Fibroblast of the aortic adventitia (primary cell): ENCODE data around the gene DNAH10. TPM values are rescaled to one million over a fixed set of nuclear protein-coding genes. Genes with fewer than 3 reads are reported as not detected.

ENCODE experiments used
- DNase-seq: peaks from one replicate; pipeline ENCODE4 v3.0.0-alpha.2; 2010; ENCODE audit warnings: low read depth
- H3K4me3 ChIP-seq: 2 replicates; pipeline ENCODE4 v1.5.1; 2011; ENCODE audit warnings: low read depth, mild to moderate bottlenecking, control low read depth, low read length, moderate library complexity
- total RNA-seq: library from RNA; depleted of rRNA; stranded (reverse); fragments of >200 nt; gene quantifications from 2 replicates; pipeline ENCODE4 v1.2.3, GENCODE V29; 2012; ENCODE audit warnings: low replicate concordance
- TF ChIP-seq, protein P1 (sequence below): IDR thresholded peaks from 2 replicates; pipeline ENCODE4 v1.5.1; 2011; ENCODE audit warnings: mild to moderate bottlenecking, low read length, control low read depth, inconsistent platforms; ENCODE audit not compliant: insufficient read depth

Gene DNAH10
- total RNA-seq, 1 donor: 0.18 TPM

DNA sequence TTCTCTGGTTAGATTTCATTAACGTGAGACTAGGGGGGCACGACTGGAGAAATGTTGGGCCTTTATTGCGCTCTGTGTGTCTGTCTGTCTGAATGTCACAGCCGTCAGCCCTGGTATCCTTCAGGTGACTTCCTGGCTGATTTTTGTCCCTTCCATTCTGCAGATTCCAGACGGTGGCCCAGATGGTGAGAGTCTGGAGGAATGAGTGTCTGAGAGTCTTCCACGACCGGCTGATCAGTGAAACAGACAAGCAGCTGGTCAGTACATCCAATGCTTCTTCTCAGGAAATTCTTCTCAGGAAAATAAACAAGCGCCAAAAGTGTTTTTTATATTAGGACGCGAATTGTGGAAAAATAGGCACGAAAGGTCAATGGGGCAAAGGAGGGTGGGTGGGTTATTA, 117.0 kb downstream of the DNAH10 start:
- TF ChIP-seq, protein P1, sequence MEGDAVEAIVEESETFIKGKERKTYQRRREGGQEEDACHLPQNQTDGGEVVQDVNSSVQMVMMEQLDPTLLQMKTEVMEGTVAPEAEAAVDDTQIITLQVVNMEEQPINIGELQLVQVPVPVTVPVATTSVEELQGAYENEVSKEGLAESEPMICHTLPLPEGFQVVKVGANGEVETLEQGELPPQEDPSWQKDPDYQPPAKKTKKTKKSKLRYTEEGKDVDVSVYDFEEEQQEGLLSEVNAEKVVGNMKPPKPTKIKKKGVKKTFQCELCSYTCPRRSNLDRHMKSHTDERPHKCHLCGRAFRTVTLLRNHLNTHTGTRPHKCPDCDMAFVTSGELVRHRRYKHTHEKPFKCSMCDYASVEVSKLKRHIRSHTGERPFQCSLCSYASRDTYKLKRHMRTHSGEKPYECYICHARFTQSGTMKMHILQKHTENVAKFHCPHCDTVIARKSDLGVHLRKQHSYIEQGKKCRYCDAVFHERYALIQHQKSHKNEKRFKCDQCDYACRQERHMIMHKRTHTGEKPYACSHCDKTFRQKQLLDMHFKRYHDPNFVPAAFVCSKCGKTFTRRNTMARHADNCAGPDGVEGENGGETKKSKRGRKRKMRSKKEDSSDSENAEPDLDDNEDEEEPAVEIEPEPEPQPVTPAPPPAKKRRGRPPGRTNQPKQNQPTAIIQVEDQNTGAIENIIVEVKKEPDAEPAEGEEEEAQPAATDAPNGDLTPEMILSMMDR: no peak
- no peak overlapping the region for H3K4me3 ChIP-seq
- no peak for DNase-seq

DNA sequence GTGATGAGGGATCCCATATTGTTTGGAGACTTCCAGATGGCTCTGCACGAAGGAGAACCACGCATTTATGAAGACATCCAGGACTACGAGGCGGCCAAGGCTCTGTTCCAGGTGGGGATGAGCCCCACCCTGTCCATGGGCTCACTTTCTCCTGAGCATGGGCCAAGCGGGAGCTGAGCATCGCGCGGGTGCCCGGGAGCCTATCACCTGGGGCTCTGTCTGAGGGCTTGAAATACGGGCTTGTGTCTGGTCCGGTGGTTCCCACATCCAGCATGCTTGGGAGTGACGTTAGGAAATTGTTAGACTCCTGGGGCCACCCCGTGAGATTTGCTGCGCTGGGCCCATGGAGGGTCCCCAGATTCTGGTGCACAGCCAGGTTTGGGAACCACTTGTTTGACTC, 117.6 kb downstream of the DNAH10 start:
- TF ChIP-seq, protein P1: no peak
- no peak overlapping the region for H3K4me3 ChIP-seq
- no peak for DNase-seq

DNA sequence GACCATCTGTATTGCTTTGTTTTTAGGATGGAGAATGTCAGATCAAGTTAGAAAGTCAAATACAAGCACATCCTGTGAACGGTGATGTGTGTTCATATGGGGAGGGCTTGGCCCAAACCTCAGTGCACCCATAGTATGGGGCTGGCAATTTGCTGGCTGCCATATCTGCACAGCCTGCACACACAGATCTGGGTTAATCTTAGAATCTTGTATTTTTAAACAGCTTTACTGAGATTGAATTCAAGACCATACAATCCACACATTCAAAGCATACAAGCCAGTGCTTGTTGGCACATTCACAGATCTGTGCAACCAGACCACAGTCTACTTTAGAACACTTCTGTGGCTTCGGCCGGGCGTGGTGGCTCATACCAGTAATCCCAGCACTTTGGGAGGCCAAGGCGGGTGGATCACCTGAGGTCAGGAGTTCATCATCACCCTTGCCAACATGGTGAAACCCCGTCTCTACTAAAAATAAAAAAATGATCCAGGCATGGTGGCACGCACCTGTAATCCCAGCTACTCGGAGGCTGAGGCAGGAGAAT, 120.1 kb downstream of the DNAH10 start:
- TF ChIP-seq, protein P1: no peak
- H3K4me3 ChIP-seq: no peak overlapping the region
- no peak for DNase-seq

DNA sequence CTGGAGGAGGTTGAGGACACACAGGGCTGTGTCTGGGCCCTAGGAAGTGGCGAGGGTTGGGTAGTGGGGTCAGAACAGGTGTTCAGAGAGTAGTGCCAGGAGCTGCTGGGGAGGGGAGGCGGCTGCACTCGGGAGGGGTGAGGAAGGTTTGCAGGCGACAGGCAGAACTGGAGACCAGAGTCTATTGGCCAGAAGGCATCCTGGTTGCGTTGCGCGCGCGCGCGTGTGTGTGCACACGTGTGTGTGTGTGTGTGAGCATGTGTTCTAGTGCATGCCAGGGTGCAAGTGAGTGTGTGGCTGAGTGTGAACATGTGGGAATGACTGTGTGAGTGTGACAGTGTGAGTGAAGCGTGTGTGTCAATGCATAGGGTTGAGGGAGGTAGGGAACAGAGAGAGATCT, 124.2 kb downstream of the DNAH10 start:
- TF ChIP-seq, protein P1: no peak
- no peak for DNase-seq

DNA sequence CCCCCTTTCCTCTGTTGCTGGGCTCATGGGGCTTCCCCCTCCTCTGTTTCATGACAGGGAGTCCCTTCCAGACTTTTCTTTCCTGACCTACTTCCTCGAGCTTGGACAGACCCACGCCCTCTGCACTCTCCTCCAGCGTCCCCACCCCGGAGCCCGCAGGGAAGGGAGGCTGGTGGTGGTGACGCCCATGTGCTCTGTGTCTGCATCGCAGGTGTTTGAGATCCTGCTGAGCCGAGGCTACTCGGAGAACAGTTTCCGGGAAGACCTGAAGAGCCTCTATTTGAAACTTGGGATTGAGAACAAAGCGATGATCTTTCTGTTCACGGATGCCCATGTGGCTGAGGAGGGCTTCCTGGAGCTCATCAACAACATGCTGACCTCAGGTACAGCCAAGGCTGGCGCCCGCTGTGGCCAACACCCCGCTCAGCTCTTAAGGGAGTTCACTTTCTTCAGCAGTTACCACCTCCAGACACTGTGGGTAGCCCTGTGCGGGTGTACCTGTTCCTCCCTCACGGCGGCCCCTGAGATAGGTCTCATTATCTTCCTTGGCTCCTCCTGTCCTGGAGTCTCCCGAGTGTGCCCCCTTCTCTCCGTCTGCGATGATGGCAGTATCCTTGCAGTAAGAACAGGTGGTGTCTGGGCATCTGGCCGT, 125.0 kb downstream of the DNAH10 start:
- no peak overlapping the region for H3K4me3 ChIP-seq
- no peak for DNase-seq
- TF ChIP-seq, protein P1: no peak

More for the DNA sequence above, 124.2 kb downstream of the DNAH10 start:
- H3K4me3 ChIP-seq: no peak overlapping the region

DNA sequence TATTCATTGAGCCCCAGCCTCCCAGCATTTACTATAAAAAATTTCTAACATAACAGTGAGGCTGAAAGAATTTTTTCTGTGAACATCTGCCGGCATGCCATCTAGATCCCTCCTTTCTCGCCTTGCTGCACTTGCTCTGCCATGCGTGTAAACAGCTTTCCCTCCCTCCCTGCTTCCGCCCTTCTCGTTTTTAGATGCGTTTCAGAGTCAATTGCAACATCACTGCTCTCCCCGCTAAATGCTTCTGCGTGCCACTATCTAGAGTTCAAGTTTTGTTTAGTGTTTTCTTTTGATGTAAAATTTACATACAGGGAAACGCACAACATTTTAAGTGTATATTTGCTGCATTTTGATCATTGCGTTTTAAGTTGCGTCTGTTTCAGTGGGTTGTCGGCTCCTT, 126.9 kb downstream of the DNAH10 start:
- no peak for DNase-seq
- H3K4me3 ChIP-seq: no peak overlapping the region
- TF ChIP-seq, protein P1: no peak
